A549 (cell line): ENCODE measurements around the gene IFI44.

Experiments
- CEBPB ChIP-seq, 2 experiments: fragments of >200 bp in 1 of 2; sonication (Bioruptor Twin) in 1 of 2; formaldehyde crosslinking in 1 of 2; IDR thresholded peaks; 2 replicates each; pipeline ENCODE4 v1.6.1; 2012 to 2016
- CHD2 ChIP-seq: fragments of 150-350 bp; IDR thresholded peaks from 2 replicates; pipeline ENCODE4 v1.6.1; 2014; ENCODE audit warnings: low read length; ENCODE audit not compliant: partially characterized antibody
- CHD4 ChIP-seq: fragments of 200-600 bp; sonication (generic); IDR thresholded peaks from 2 replicates; pipeline ENCODE4 v1.6.1; 2016; ENCODE audit warnings: antibody characterized with exemption, mild to moderate bottlenecking, borderline replicate concordance
- MAFK ChIP-seq: fragments of 450-650 bp; IDR thresholded peaks from 2 replicates; pipeline ENCODE4 v1.6.1; 2014; ENCODE audit not compliant: partially characterized antibody
- POLR2A ChIP-seq: IDR thresholded peaks from 2 replicates; pipeline ENCODE4 v1.6.1; 2012; ENCODE audit warnings: mild to moderate bottlenecking, low read length
- POLR2AphosphoS2 ChIP-seq: conservative IDR thresholded peaks from 2 replicates; pipeline ENCODE4 v1.6.1; 2012; ENCODE audit warnings: low read length, improper control_type of control experiment, inconsistent platforms
- RAD21 ChIP-seq, 2 experiments: fragments of >200 bp in 1 of 2; sonication (Bioruptor Twin) in 1 of 2; formaldehyde crosslinking in 1 of 2; IDR thresholded peaks in 1 of 2; conservative IDR thresholded peaks in 1 of 2; 2 replicates in 1 of 2; 3 replicates in 1 of 2; pipeline ENCODE4 v1.6.1; 2012 to 2018; ENCODE audit warnings: inconsistent platforms in 1 of 2
- TF ChIP-seq, protein P1 (sequence below): fragments of >200 bp; sonication (Bioruptor Twin); formaldehyde crosslinking; IDR thresholded peaks from 3 replicates; pipeline ENCODE4 v1.5.1; 2016
- TF ChIP-seq, protein P2 (sequence below): IDR thresholded peaks from 2 replicates; pipeline ENCODE4 v1.6.1; 2012

DNA sequence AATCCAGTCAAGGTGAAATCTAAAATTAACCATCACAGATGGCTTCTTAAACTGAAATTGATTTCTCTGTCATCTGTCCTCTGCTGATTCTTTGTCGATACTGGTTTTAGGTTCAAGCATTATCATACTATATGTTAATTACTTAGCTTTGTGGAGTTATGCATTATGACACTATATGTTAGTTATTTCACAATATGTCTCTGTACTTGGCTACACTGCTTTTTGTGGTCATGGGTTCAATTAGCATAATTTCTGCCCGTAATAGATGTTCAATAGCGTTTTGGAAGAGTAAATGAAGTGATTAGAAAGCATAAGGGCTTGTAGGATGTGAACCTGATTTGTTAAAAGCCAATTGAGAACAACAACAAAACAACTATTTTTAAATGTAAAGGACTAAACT lies 28.2 kb downstream of the IFI44 start:
- TF ChIP-seq RAD21 (conservative IDR thresholded peaks at IDR 0.05 in 1 of 2, IDR thresholded peaks at IDR 0.05 in 1 of 2) (no peak), POLR2A (no peak), CHD4 (no peak), MAFK (no peak), POLR2AphosphoS2 (no peak), CHD2 (no peak), CEBPB (IDR thresholded peaks at IDR 0.05) (no peak)
- TF ChIP-seq, protein P1, sequence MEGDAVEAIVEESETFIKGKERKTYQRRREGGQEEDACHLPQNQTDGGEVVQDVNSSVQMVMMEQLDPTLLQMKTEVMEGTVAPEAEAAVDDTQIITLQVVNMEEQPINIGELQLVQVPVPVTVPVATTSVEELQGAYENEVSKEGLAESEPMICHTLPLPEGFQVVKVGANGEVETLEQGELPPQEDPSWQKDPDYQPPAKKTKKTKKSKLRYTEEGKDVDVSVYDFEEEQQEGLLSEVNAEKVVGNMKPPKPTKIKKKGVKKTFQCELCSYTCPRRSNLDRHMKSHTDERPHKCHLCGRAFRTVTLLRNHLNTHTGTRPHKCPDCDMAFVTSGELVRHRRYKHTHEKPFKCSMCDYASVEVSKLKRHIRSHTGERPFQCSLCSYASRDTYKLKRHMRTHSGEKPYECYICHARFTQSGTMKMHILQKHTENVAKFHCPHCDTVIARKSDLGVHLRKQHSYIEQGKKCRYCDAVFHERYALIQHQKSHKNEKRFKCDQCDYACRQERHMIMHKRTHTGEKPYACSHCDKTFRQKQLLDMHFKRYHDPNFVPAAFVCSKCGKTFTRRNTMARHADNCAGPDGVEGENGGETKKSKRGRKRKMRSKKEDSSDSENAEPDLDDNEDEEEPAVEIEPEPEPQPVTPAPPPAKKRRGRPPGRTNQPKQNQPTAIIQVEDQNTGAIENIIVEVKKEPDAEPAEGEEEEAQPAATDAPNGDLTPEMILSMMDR = no peak
- TF ChIP-seq, protein P2, sequence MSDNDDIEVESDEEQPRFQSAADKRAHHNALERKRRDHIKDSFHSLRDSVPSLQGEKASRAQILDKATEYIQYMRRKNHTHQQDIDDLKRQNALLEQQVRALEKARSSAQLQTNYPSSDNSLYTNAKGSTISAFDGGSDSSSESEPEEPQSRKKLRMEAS = no peak
